Measurements from ENCODE around the gene FOXO1.

FOXO1 gene

DNA sequence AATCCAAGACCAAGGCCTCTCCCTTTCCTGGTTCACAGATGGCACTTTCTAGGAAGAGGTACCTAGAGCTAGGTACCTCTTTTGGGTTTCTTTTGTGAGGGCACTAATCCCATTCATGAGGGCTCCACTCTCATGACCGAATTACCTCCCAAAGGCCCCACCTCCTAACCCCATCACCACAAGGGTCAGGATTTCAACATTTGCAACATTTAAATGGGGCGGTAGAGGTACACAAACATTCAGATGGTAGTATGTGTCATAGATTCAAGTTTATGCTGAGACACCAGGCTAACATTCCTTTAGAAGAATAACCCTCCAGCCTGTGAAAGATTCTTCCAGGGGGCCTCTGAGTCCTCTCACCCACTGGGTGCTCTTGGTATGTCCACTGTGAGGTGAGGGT lies 116.3 kb downstream of the FOXO1 start:
- Histone ChIP-seq H3K4me1 (ENCODE audit: control insufficient read depth, low read depth, low read length) (peaks cover 4% of the 10 kb centered on the region), H3K9ac (ENCODE audit: low read length) (no peak overlapping the region), H3K4me3 (ENCODE audit: low read length) (no peak overlapping the region), H3K27me3 (ENCODE audit: control insufficient read depth, insufficient read depth, low read length) (no peaks in the 10 kb centered on the region), H3K36me3 (ENCODE audit: control insufficient read depth, low read depth, low read length) (no peaks in the 10 kb centered on the region), H3K9me3 (ENCODE audit: control insufficient read depth, low read depth, low read length) (no peaks in the 10 kb centered on the region), H3K27ac (ENCODE audit: low read length) (no peak overlapping the region)

DNA sequence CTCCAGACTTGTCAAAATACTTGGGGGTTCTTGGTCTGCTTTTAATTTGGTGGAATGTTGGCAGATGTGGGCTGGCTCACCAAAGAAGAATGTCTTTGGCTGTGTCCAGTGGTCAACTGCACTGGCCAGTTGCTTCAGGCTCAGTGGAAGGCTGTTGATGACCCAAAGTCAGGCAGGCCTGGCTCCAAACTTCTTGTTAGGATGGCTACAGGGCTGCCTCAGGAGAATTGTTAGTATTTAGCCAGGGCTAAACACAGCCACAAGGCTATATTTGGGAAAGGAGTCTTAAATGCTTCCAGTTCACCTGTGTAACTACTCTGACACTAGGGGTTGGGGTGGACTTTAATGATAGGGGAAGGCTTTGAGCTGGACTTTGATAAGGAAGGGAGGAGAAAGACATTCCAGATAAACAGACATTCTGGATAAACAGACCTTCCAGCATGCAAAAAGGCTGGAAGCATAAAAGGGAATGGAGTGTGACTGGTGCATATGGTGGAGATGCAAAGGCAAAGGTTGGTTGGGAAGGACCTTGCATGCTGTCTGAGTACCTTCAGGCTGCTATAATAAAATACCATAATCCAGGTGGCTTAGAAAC lies 116.8 kb downstream of the FOXO1 start:
- Histone ChIP-seq H3K9ac (ENCODE audit: low read length) (no peak overlapping the region), H3K4me3 (ENCODE audit: low read length) (no peak overlapping the region), H3K27me3 (ENCODE audit: control insufficient read depth, insufficient read depth, low read length) (no peaks in the 10 kb centered on the region), H3K27ac (ENCODE audit: low read length) (no peak overlapping the region), H3K36me3 (ENCODE audit: control insufficient read depth, low read depth, low read length) (no peaks in the 10 kb centered on the region), H3K4me1 (ENCODE audit: control insufficient read depth, low read depth, low read length) (peaks cover 4% of the 10 kb centered on the region), H3K9me3 (ENCODE audit: control insufficient read depth, low read depth, low read length) (no peaks in the 10 kb centered on the region)

DNA sequence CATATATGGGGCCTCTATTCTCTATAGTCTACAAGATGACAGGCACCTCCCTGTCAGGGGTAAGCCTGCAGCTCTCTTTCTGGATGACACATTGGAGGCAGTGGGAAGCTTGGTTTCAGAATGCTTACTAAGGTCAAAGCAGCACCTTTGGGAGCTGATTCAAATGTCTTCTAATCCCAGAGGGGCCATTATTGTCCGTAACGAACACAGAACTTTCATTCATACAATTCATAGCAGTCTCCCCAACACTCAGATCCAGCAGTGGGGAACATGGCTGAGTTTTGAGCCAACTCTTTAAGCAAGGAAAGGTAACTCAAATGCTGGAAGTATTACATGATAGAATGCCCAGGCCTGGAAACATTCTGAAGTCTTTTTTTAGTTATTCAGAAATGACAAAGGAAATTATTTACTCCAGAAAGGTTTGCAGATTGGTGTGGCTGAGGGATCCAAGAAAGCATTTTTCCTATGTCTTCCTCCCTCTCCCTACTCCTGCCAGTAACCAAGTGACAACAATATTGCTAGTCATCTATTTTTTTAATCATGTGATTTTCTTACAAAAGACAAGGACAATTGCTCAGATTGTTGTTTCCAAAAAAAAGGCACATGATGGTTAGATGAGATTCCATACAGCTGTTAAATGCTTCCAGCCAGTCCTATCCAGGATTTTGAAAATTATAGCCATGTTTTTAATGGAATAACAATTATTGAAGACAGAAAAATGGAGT lies 118.7 kb downstream of the FOXO1 start:
- no peak overlapping the region for H3K4me3 ChIP-seq (ENCODE audit: low read length)
- H3K9me3 ChIP-seq (ENCODE audit: control insufficient read depth, low read depth, low read length), result no peaks in the 10 kb centered on the region
- H3K9ac ChIP-seq (ENCODE audit: low read length), result no peak overlapping the region
- no peak overlapping the region for H3K27ac ChIP-seq (ENCODE audit: low read length)
- peaks cover 4% of the 10 kb centered on the region for H3K4me1 ChIP-seq (ENCODE audit: control insufficient read depth, low read depth, low read length)
- H3K27me3 ChIP-seq (ENCODE audit: control insufficient read depth, insufficient read depth, low read length), result no peaks in the 10 kb centered on the region
- H3K36me3 ChIP-seq (ENCODE audit: control insufficient read depth, low read depth, low read length), result no peaks in the 10 kb centered on the region

DNA sequence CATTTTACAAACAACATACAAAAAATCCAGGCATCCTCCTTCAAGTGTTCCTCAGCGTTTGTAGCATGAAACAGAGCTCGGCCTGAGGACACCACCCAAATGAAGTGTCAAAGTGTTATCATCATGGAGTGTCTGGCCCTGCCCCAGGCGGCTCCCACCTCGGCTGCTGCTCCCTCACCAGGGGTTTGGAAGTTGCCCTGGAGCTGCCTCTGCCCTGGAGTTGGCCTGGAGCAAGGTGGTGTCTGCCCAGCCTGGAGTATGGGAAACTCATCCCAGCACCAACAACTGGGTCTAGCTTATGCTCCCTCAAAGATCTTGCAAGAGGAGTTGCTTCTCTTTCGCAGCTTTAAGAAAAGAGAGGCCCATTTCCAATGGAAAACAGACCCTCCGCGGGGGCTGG lies 120.4 kb downstream of the FOXO1 start:
- Histone ChIP-seq H3K9ac (ENCODE audit: low read length) (no peak overlapping the region), H3K4me1 (ENCODE audit: control insufficient read depth, low read depth, low read length) (peaks cover 4% of the 10 kb centered on the region), H3K36me3 (ENCODE audit: control insufficient read depth, low read depth, low read length) (no peaks in the 10 kb centered on the region), H3K27me3 (ENCODE audit: control insufficient read depth, insufficient read depth, low read length) (no peaks in the 10 kb centered on the region), H3K9me3 (ENCODE audit: control insufficient read depth, low read depth, low read length) (no peaks in the 10 kb centered on the region), H3K27ac (ENCODE audit: low read length) (no peak overlapping the region), H3K4me3 (ENCODE audit: low read length) (no peak overlapping the region)

DNA sequence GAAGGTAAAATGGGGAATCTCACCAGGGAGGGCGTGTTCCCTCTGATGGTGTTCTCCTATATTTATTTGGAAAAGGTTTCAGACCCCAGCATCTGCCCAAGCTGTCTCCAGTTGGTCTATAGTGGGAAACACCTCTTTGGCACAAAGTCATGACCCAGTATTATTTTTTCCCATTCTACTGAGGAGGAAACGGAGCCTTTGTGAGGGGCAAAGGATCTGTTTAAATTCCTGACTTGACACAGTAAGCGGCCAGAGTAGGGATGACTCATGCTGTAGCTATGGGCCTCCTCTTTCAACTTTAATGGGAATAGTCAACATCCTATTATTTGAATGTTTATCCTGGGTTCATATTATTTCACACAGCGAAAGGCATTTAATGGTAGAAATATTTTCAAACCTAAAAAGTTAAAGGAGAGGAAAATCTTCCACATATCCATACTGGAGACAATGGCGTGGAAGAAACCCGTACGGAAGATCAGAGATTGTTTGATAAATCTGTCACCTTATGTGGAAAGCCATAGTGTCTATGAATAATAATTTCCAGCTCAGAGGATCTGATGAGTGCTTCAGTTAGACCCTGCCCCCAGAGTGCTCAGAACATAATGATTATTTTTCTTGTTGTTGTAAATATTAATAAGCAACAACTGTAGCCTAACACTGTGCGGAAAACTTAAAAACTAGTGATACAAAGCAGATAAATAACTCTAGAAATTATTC lies 126.0 kb downstream of the FOXO1 start:
- no peaks in the 10 kb centered on the region for H3K9me3 ChIP-seq (ENCODE audit: control insufficient read depth, low read depth, low read length)
- no peak overlapping the region for H3K9ac ChIP-seq (ENCODE audit: low read length)
- peaks cover 19% of the 10 kb centered on the region for H3K4me1 ChIP-seq (ENCODE audit: control insufficient read depth, low read depth, low read length)
- H3K27me3 ChIP-seq (ENCODE audit: control insufficient read depth, insufficient read depth, low read length), result no peaks in the 10 kb centered on the region
- peak overlapping the region; percentile 64 for H3K27ac ChIP-seq (ENCODE audit: low read length)
- no peak overlapping the region for H3K4me3 ChIP-seq (ENCODE audit: low read length)
- no peaks in the 10 kb centered on the region for H3K36me3 ChIP-seq (ENCODE audit: control insufficient read depth, low read depth, low read length)

DNA sequence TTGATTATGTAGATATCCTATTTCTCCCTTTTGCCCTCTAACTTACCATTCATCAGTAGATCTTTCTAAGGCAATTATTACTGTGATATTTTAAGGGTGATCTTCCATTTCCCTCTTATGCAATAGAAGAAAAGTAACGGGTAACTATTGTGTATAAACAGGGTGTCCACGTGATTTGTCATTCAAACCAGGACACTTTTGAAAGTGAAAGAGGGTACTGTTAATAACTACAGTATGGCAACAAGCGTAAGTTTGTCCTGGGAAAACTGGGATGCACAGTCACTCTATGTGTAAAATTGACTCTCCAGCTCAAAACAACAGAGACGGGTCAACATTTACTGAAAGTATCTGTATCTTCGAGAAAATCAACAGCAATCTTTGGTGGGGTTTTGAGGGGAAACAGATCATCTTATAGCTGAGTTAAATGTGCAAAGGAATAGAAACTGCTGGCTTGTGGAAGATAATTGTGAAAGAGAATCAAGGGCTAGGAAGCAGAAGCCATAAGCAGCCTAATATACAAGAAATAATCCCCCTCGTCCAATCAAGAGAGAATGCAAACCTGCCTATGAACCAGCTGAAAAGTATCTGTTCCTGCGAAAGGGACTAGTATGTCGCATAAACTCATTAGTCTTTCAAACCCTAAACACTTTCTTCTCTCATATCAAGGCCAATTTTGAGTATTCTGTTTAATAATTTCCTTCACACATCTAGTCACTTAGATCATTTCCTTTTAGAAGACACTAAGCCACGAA lies 126.7 kb downstream of the FOXO1 start:
- no peaks in the 10 kb centered on the region for H3K27me3 ChIP-seq (ENCODE audit: control insufficient read depth, insufficient read depth, low read length)
- H3K36me3 ChIP-seq (ENCODE audit: control insufficient read depth, low read depth, low read length), result no peaks in the 10 kb centered on the region
- no peak overlapping the region for H3K9ac ChIP-seq (ENCODE audit: low read length)
- H3K4me1 ChIP-seq (ENCODE audit: control insufficient read depth, low read depth, low read length), result peaks cover 19% of the 10 kb centered on the region
- H3K27ac ChIP-seq (ENCODE audit: low read length), result no peak overlapping the region
- H3K9me3 ChIP-seq (ENCODE audit: control insufficient read depth, low read depth, low read length), result no peaks in the 10 kb centered on the region
- no peak overlapping the region for H3K4me3 ChIP-seq (ENCODE audit: low read length)

DNA sequence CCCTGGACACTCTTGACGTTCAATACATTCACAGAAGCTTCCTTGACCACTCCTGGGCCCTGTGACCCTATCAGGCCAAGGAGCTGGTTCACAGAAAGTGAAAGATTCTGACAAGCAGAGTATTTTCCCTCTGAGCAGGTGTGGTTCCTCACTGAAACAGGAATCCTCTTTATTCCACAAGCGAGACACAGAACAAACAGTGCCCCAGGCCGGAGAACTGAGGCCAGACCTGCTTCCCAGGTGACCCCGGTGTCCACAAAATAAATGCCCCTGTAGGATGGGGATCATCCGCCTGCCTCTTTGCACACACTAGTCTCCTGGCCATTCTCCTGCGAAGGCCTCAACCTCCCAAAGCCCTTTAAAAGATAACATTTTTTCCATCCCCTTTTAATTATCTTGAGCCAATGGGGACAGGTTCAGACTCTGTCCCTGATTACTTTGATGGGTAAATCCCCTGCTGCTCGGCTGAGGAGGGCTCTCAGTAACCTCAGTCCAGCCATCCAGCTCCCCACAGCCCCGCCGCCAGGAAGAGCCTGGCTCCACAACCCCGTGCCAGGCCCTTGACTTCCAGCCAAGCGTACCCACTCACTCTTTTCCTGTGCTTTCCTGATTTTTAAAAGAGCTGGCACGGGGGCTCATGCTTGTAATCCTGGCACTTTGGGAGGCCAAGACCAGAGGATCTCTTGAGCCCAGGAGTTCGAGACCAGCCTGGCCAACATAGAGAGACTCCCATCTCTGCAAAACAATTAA lies 129.1 kb downstream of the FOXO1 start:
- Histone ChIP-seq H3K9ac (ENCODE audit: low read length) (no peak overlapping the region), H3K27ac (ENCODE audit: low read length) (no peak overlapping the region), H3K4me3 (ENCODE audit: low read length) (no peak overlapping the region), H3K9me3 (ENCODE audit: control insufficient read depth, low read depth, low read length) (no peaks in the 10 kb centered on the region), H3K4me1 (ENCODE audit: control insufficient read depth, low read depth, low read length) (peaks cover 19% of the 10 kb centered on the region), H3K27me3 (ENCODE audit: control insufficient read depth, insufficient read depth, low read length) (no peaks in the 10 kb centered on the region), H3K36me3 (ENCODE audit: control insufficient read depth, low read depth, low read length) (no peaks in the 10 kb centered on the region)

DNA sequence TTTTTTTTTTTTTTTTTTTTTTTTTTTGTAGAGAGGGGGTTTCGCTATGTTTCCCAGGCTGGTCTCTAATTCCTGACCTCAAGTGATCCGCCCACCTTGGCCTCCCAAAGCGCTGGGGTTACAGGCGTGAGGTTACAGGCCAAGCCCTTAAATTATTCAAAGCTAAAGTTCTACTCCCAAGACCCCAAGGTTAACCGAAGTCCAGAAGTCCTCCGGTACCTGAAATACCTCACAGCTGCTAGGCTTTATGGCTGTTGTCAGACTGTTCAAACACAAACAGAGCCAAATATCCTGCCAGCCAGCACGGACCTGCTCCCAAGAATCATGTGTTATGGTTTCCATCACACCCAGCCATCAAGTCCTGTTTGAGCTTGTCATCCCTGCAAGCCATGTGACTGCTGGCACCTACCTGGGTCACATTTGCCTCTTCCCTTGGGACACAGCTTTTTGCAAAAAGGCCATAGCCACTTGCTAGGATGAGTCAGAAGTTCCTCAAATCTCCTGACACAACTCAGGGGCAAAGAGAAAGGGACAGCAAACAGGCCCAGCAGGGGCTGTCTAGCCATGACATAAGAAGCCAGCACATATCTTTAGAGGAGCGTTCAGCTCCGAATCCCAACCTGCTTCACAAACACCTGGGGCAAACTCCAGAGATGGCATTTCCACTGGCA lies 129.9 kb downstream of the FOXO1 start:
- no peak overlapping the region for H3K4me3 ChIP-seq (ENCODE audit: low read length)
- H3K9ac ChIP-seq (ENCODE audit: low read length), result no peak overlapping the region
- no peaks in the 10 kb centered on the region for H3K27me3 ChIP-seq (ENCODE audit: control insufficient read depth, insufficient read depth, low read length)
- H3K9me3 ChIP-seq (ENCODE audit: control insufficient read depth, low read depth, low read length), result no peaks in the 10 kb centered on the region
- no peaks in the 10 kb centered on the region for H3K36me3 ChIP-seq (ENCODE audit: control insufficient read depth, low read depth, low read length)
- H3K27ac ChIP-seq (ENCODE audit: low read length), result no peak overlapping the region
- peaks cover 19% of the 10 kb centered on the region for H3K4me1 ChIP-seq (ENCODE audit: control insufficient read depth, low read depth, low read length)

DNA sequence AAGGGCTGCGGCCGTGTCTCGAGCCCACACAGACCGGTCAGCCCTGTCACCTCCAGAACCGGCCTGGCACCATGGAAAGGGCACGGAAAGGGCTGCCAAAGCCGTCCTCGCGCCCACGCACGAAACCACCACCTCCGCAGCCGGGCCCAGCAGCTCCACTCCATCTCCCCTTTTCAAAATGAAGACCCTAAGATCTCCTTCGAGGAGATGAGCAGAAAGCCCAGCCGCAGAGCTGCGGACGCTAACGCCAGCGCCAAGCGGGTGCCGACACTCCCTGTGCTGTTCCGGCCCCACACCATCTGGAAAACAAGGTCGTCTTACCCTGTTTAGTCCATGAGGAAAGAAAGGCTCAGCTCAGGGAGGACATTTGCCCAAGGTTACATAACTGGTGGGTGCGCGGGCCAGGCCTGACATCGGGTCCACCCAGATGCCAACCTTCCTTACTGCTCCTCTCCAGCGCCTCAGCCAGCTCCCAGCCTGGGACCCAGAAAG lies 131.1 kb downstream of the FOXO1 start:
- Histone ChIP-seq H3K36me3 (ENCODE audit: control insufficient read depth, low read depth, low read length) (no peaks in the 10 kb centered on the region), H3K27ac (ENCODE audit: low read length) (no peak overlapping the region), H3K27me3 (ENCODE audit: control insufficient read depth, insufficient read depth, low read length) (no peaks in the 10 kb centered on the region), H3K9me3 (ENCODE audit: control insufficient read depth, low read depth, low read length) (no peaks in the 10 kb centered on the region), H3K4me1 (ENCODE audit: control insufficient read depth, low read depth, low read length) (peaks cover 13% of the 10 kb centered on the region), H3K9ac (ENCODE audit: low read length) (no peak overlapping the region), H3K4me3 (ENCODE audit: low read length) (no peak overlapping the region)

DNA sequence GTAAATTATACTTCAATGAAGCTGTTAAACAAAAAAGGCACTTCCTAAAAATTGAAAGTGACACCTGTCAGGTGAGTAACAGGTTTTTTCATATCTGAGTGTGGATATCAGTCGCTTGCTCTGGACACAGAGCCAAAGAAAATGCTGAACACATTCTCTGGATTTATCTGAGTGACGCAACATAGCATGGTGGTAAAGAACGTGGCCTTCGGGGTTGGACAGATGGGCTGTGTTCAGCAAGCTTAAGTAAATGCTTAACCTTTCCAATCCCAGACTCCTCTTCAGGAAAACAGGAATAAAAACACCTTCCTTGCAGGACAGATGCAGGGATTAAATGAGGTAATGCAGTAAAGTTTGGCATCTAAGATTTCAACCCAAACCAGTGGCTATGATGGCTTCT lies 132.0 kb downstream of the FOXO1 start:
- H3K9me3 ChIP-seq (ENCODE audit: control insufficient read depth, low read depth, low read length), result no peaks in the 10 kb centered on the region
- H3K4me1 ChIP-seq (ENCODE audit: control insufficient read depth, low read depth, low read length), result peaks cover 3% of the 10 kb centered on the region
- no peak overlapping the region for H3K4me3 ChIP-seq (ENCODE audit: low read length)
- no peaks in the 10 kb centered on the region for H3K36me3 ChIP-seq (ENCODE audit: control insufficient read depth, low read depth, low read length)
- H3K9ac ChIP-seq (ENCODE audit: low read length), result no peak overlapping the region
- no peaks in the 10 kb centered on the region for H3K27me3 ChIP-seq (ENCODE audit: control insufficient read depth, insufficient read depth, low read length)
- no peak overlapping the region for H3K27ac ChIP-seq (ENCODE audit: low read length)

All from iPS-18a (cell line).